Suprapubic skin (tissue), 4 donors: ENCODE data around the gene KCNJ6. TPM values are rescaled to one million over a fixed set of nuclear protein-coding genes. Genes with fewer than 3 reads are reported as not detected.

Experiments used
- DNase-seq, 2 donors: peaks; one replicate each; pipeline ENCODE4 v3.0.0-alpha.2; 2019; ENCODE audit warnings: low spot score in 2 of 2
- H3K27ac ChIP-seq: fragments of 200-600 bp; sonication (generic); one replicate; pipeline ENCODE4 v1.5.1; 2019
- H3K27me3 ChIP-seq: fragments of 200-600 bp; sonication (generic); one replicate; pipeline ENCODE4 v1.5.1; 2019
- H3K36me3 ChIP-seq: fragments of 200-600 bp; sonication (generic); one replicate; pipeline ENCODE4 v1.5.1; 2019
- H3K4me1 ChIP-seq: fragments of 200-600 bp; sonication (generic); one replicate; pipeline ENCODE4 v1.5.1; 2019
- H3K4me3 ChIP-seq: fragments of 200-600 bp; sonication (generic); one replicate; pipeline ENCODE4 v1.5.1; 2019; ENCODE audit warnings: mild to moderate bottlenecking
- H3K9me3 ChIP-seq: fragments of 200-600 bp; sonication (generic); one replicate; pipeline ENCODE4 v1.5.1; 2019
- CTCF ChIP-seq, 2 donors: fragments of 200-600 bp in 1 of 2; fragments of 450-650 bp in 1 of 2; sonication (generic) in 1 of 2; IDR thresholded peaks; one replicate each; pipeline ENCODE4 v1.5.1; 2016 to 2019; ENCODE audit warnings: antibody characterized with exemption in 2 of 2, mild to moderate bottlenecking in 1 of 2, moderate library complexity in 1 of 2
- EP300 ChIP-seq: sonication (generic); formaldehyde crosslinking; IDR thresholded peaks from one replicate; pipeline ENCODE4 v1.6.1; 2017; ENCODE audit warnings: antibody characterized with exemption
- POLR2A ChIP-seq, 2 donors: fragments of 450-650 bp; IDR thresholded peaks; one replicate each; pipeline ENCODE4 v1.6.1; 2017; ENCODE audit warnings: antibody characterized with exemption in 2 of 2, mild to moderate bottlenecking in 2 of 2, moderate library complexity in 2 of 2
- POLR2AphosphoS5 ChIP-seq, 3 donors: sonication (generic); formaldehyde crosslinking; IDR thresholded peaks; one replicate each; pipeline ENCODE4 v1.6.1; 2017; ENCODE audit warnings: antibody characterized with exemption in 3 of 3
- WGBS: methylation state at CpG from one replicate; pipeline ENCODE4 v1.1.5; 2018; 5-methylcytosine and 5-hydroxymethylcytosine counted together
- total RNA-seq, 4 donors: library from RNA; depleted of rRNA; stranded (reverse); fragments of >200 nt; gene quantifications; one replicate each; pipeline ENCODE4 v1.1.0, GENCODE V29; 2016

KCNJ6 gene
- total RNA-seq, 4 donors from 2014 or later, result not detected

- no peak for TF ChIP-seq CTCF (IDR thresholded peaks at IDR 0.05)
- no peak for TF ChIP-seq POLR2A (IDR thresholded peaks at IDR 0.05)
- no peak for TF ChIP-seq EP300
- no peak for TF ChIP-seq POLR2AphosphoS5 (IDR thresholded peaks at IDR 0.05)
- Histone ChIP-seq H3K36me3 (no peaks in the 10 kb centered on the region), H3K27me3 (peaks cover 4% of the 10 kb centered on the region), H3K4me1 (no peaks in the 10 kb centered on the region), H3K9me3 (no peaks in the 10 kb centered on the region), H3K27ac (no peak overlapping the region), H3K4me3 (no peak overlapping the region)
- 68% methylated on average over 4 of the region's 4 CpGs for WGBS
- no peak for DNase-seq
Measured at GRCh38 chr21:37797403-37797802, 118.9 kb downstream of the KCNJ6 start.

- DNase-seq, result no peak
- TF ChIP-seq EP300, result no peak
- TF ChIP-seq CTCF (IDR thresholded peaks at IDR 0.05), result no peak
- no peak for TF ChIP-seq POLR2AphosphoS5 (IDR thresholded peaks at IDR 0.05)
- no peak for TF ChIP-seq POLR2A (IDR thresholded peaks at IDR 0.05)
- Histone ChIP-seq H3K27ac (no peak overlapping the region), H3K9me3 (no peaks in the 10 kb centered on the region), H3K27me3 (peaks cover under 1% of the 10 kb centered on the region), H3K4me1 (no peaks in the 10 kb centered on the region), H3K4me3 (no peak overlapping the region), H3K36me3 (no peaks in the 10 kb centered on the region)
- WGBS, result 88% methylated on average over 13 of the region's 13 CpGs
Measured at GRCh38 chr21:37796011-37796410, 120.2 kb downstream of the KCNJ6 start.

- no peaks in the 10 kb centered on the region for H3K27me3 ChIP-seq
Measured at GRCh38 chr21:37793660-37794059, 122.6 kb downstream of the KCNJ6 start.

GRCh38 chr21:37792046-37792445 is 124.2 kb downstream of the KCNJ6 start:
- Histone ChIP-seq H3K4me1 (no peaks in the 10 kb centered on the region), H3K36me3 (no peaks in the 10 kb centered on the region), H3K27ac (no peak overlapping the region), H3K27me3 (no peaks in the 10 kb centered on the region), H3K4me3 (no peak overlapping the region), H3K9me3 (no peaks in the 10 kb centered on the region)
- TF ChIP-seq POLR2AphosphoS5 (IDR thresholded peaks at IDR 0.05), result no peak
- no peak for TF ChIP-seq EP300
- no peak for TF ChIP-seq POLR2A (IDR thresholded peaks at IDR 0.05)
- TF ChIP-seq CTCF (IDR thresholded peaks at IDR 0.05), result no peak
- WGBS, result 78% methylated on average over 3 of the region's 3 CpGs
- no peak for DNase-seq

More at GRCh38 chr21:37793660-37794059, 122.6 kb downstream of the KCNJ6 start:
- TF ChIP-seq EP300 (no peak), POLR2A (IDR thresholded peaks at IDR 0.05) (no peak), CTCF (IDR thresholded peaks at IDR 0.05) (no peak), POLR2AphosphoS5 (IDR thresholded peaks at IDR 0.05) (no peak)
- no peaks in the 10 kb centered on the region for H3K36me3 ChIP-seq
- H3K9me3 ChIP-seq, result no peaks in the 10 kb centered on the region
- no peak for DNase-seq
- H3K4me3 ChIP-seq, result no peak overlapping the region
- H3K27ac ChIP-seq, result no peak overlapping the region
- no peaks in the 10 kb centered on the region for H3K4me1 ChIP-seq
- 63% methylated on average over 1 of the region's 1 CpG for WGBS

GRCh38 chr21:37790905-37791304 is 125.4 kb downstream of the KCNJ6 start:
- DNase-seq, result no peak
- Histone ChIP-seq H3K4me1 (no peaks in the 10 kb centered on the region), H3K36me3 (no peaks in the 10 kb centered on the region), H3K4me3 (no peak overlapping the region), H3K27ac (no peak overlapping the region), H3K27me3 (no peaks in the 10 kb centered on the region), H3K9me3 (no peaks in the 10 kb centered on the region)
- WGBS, result 70% methylated on average over 5 of the region's 5 CpGs
- TF ChIP-seq EP300, result no peak
- no peak for TF ChIP-seq POLR2AphosphoS5 (IDR thresholded peaks at IDR 0.05)
- no peak for TF ChIP-seq CTCF (IDR thresholded peaks at IDR 0.05)
- TF ChIP-seq POLR2A (IDR thresholded peaks at IDR 0.05), result no peak
